HepG2 (cell line): ENCODE data around the gene TBX3. TPM values are rescaled to one million over a fixed set of nuclear protein-coding genes. Genes with fewer than 3 reads are reported as not detected.
A peak's percentile ranks its signal among the peaks of the same experiment; 100 is the strongest.

Experiments
- CAMTA2 ChIP-seq: sonication (generic); formaldehyde crosslinking; IDR thresholded peaks from 2 replicates; pipeline ENCODE4 v1.4.0; 2020; ENCODE audit warnings: mild to moderate bottlenecking, missing genetic modification reagents, borderline replicate concordance
- CENPX ChIP-seq: sonication (generic); formaldehyde crosslinking; IDR thresholded peaks from 2 replicates; pipeline ENCODE4 v1.9.0; 2021; ENCODE audit warnings: mild to moderate bottlenecking, missing genetic modification reagents, moderate library complexity
- ELK4 ChIP-seq: sonication (generic); formaldehyde crosslinking; IDR thresholded peaks from 2 replicates; pipeline ENCODE4 v1.9.0; 2021; ENCODE audit warnings: missing genetic modification reagents, borderline replicate concordance
- GLI4 ChIP-seq: sonication (generic); formaldehyde crosslinking; IDR thresholded peaks from 2 replicates; pipeline ENCODE4 v1.5.1; 2020; ENCODE audit warnings: missing genetic modification reagents, mild to moderate bottlenecking, moderate library complexity, borderline replicate concordance
- KDM4B ChIP-seq: sonication (generic); formaldehyde crosslinking; IDR thresholded peaks from 2 replicates; pipeline ENCODE4 v1.4.0; 2020; ENCODE audit warnings: missing genetic modification reagents
- KMT2A ChIP-seq: sonication (generic); formaldehyde crosslinking; IDR thresholded peaks from 2 replicates; pipeline ENCODE4 v1.4.0; 2020; ENCODE audit warnings: missing genetic modification reagents
- MLLT10 ChIP-seq: sonication (generic); formaldehyde crosslinking; IDR thresholded peaks from 2 replicates; pipeline ENCODE4 v1.4.0; 2020; ENCODE audit warnings: missing genetic modification reagents
- MYNN ChIP-seq: sonication (generic); formaldehyde crosslinking; IDR thresholded peaks from 2 replicates; pipeline ENCODE4 v1.4.0; 2020; ENCODE audit warnings: mild to moderate bottlenecking, low read depth, missing genetic modification reagents
- PHF8 ChIP-seq: sonication (generic); formaldehyde crosslinking; IDR thresholded peaks from 2 replicates; pipeline ENCODE4 v1.5.0; 2020; ENCODE audit warnings: missing genetic modification reagents
- SAP130 ChIP-seq: IDR thresholded peaks from 2 replicates; pipeline ENCODE4 v1.6.1; 2016; ENCODE audit warnings: low read depth
- TEF ChIP-seq: sonication (generic); formaldehyde crosslinking; IDR thresholded peaks from 2 replicates; pipeline ENCODE4 v1.5.0; 2020; ENCODE audit warnings: missing genetic modification reagents
- THAP11 ChIP-seq: IDR thresholded peaks from 2 replicates; pipeline ENCODE4 v1.6.1; 2016; ENCODE audit warnings: missing biosample characterization, missing genetic modification reagents
- ZBTB37 ChIP-seq: sonication (generic); formaldehyde crosslinking; IDR thresholded peaks from 2 replicates; pipeline ENCODE4 v1.4.0; 2020; ENCODE audit warnings: mild to moderate bottlenecking, missing genetic modification reagents
- ZHX2 ChIP-seq, 2 experiments: sonication (generic) in 1 of 2; formaldehyde crosslinking in 1 of 2; IDR thresholded peaks; 2 replicates each; pipeline versions ENCODE4 v1.6.1 to v1.9.0; 2014 to 2022; ENCODE audit warnings: antibody characterized with exemption in 1 of 2, borderline replicate concordance in 1 of 2, inconsistent platforms in 1 of 2, low read depth in 1 of 2, missing genetic modification reagents in 1 of 2
- ZNF770 ChIP-seq: sonication (generic); formaldehyde crosslinking; IDR thresholded peaks from 2 replicates; pipeline ENCODE4 v1.5.0; 2020; ENCODE audit warnings: mild to moderate bottlenecking, missing genetic modification reagents
- ZNF780A ChIP-seq: sonication (generic); formaldehyde crosslinking; IDR thresholded peaks from 2 replicates; pipeline ENCODE4 v1.8.0; 2022; ENCODE audit warnings: mild to moderate bottlenecking, missing genetic modification reagents, moderate library complexity
- ZNF841 ChIP-seq: sonication (generic); formaldehyde crosslinking; IDR thresholded peaks from 2 replicates; pipeline ENCODE4 v1.8.1; 2023; ENCODE audit warnings: missing genetic modification reagents, borderline replicate concordance
- polyA plus RNA-seq, 8 experiments: library from polyadenylated mRNA; depleted of rRNA in 3 of 8; stranded (reverse) in 7 of 8; unstranded in 1 of 8; fragments of >200 nt; fragmentation: Illumina TruSeq in 4 of 8; extraction: Trizol in 4 of 8; gene quantifications; 2 replicates each; pipeline versions ENCODE4 v1.2.1 to v1.2.3, GENCODE V29; 2011 to 2016; ENCODE audit warnings: low read depth in 4 of 8, missing spikeins in 1 of 8, mixed read lengths in 1 of 8; ENCODE audit not compliant: insufficient read depth in 1 of 8
- total RNA-seq, 5 experiments: library from RNA; depleted of rRNA; stranded (reverse); fragments of >200 nt; fragmentation: Illumina TruSeq; extraction: Trizol; gene quantifications; 2 replicates each; pipeline ENCODE4 v1.2.3, GENCODE V29; 2016; ENCODE audit warnings: low read depth in 1 of 5

TBX3 gene
- total and polyA plus RNA-seq, 2 of the 13 experiments (the other 11 are each of a cell fraction or from before 2014, with no cell fraction given) = 27.1 to 42.4 TPM

GRCh38 chr12:114684098-114684869 is at the start of gene TBX3 (continued):
- TF ChIP-seq GLI4 (CRISPR knock-in tag) (0 out of 2 replicates have a peak, but pooled peaks have one; percentile 81), PHF8 (CRISPR knock-in tag) (no peak), THAP11 (CRISPR knock-in tag) (peak; percentile 49), ZBTB37 (CRISPR knock-in tag) (0 out of 2 replicates have a peak, but pooled peaks have one; percentile 51), CAMTA2 (peak; percentile 82; the same call in 1 of the 2 replicates), KDM4B (CRISPR knock-in tag) (no peak), MLLT10 (no peak), KMT2A (CRISPR knock-in tag) (0 out of 2 replicates have a peak, but pooled peaks have one; percentile 27), CENPX (CRISPR knock-in tag) (no peak), ZNF770 (CRISPR knock-in tag) (no peak; the same call in 1 of the 2 replicates), ZNF780A (peak; percentile 72), ELK4 (CRISPR knock-in tag) (no peak), ZHX2 (IDR thresholded peaks at IDR 0.05; ENCODE audit: low read depth) (0 out of 2 replicates have a peak, but pooled peaks have one; percentile 24), ZHX2 (CRISPR knock-in tag; IDR thresholded peaks at IDR 0.05; ENCODE audit: borderline replicate concordance) (no peak), ZNF841 (no peak), TEF (CRISPR knock-in tag) (no peak), SAP130 (peak; percentile 95), MYNN (no peak)
